ENCODE results near the gene ZSWIM4.

ZSWIM4 gene

DNA sequence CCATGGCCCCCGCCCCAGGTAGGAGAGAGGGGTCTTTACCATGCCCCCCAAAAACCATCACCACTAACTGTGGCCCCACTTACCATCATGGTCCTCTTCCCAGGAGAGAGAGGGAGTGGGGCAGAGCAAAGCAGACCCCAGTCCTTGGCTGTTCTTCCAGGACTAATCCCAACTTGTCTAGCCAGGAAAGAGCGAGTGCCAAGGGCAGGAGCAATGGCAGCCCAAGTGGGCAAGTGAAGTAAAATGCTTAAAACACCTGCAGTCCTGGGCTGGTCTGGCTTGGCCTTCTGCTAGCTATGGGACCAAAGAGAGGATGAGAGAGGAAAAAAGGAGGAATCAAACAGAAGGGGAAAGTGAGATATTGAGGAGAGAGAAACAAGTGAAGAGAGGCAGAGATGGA, 17.9 kb downstream of the ZSWIM4 start:
- H3K27ac ChIP-seq, result no peak overlapping the region
- TF ChIP-seq ZFX (IDR thresholded peaks at IDR 0.05; ENCODE audit: borderline replicate concordance), result no peak
- TF ChIP-seq, protein P1, sequence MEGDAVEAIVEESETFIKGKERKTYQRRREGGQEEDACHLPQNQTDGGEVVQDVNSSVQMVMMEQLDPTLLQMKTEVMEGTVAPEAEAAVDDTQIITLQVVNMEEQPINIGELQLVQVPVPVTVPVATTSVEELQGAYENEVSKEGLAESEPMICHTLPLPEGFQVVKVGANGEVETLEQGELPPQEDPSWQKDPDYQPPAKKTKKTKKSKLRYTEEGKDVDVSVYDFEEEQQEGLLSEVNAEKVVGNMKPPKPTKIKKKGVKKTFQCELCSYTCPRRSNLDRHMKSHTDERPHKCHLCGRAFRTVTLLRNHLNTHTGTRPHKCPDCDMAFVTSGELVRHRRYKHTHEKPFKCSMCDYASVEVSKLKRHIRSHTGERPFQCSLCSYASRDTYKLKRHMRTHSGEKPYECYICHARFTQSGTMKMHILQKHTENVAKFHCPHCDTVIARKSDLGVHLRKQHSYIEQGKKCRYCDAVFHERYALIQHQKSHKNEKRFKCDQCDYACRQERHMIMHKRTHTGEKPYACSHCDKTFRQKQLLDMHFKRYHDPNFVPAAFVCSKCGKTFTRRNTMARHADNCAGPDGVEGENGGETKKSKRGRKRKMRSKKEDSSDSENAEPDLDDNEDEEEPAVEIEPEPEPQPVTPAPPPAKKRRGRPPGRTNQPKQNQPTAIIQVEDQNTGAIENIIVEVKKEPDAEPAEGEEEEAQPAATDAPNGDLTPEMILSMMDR (IDR thresholded peaks at IDR 0.05), result no peak

DNA sequence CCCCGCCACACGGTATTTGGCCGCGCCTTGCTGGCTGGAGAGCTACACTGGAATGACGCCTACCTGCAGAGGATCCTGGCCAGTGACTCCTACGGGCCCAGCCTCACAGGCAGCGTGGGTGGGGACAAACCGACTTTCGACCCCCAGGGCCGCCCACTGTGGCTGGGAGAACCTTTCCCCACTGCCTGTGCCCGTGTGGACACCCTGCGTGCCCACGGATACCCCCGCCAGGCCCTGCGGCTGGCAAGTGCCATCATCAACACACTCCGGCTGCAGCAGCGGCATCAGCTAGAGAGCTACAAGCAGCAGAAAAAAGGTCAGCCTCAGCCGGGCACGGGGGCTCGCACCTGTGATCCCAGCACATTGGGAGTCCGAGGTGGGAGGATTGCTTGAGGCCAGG, 19.3 kb downstream of the ZSWIM4 start:
- TF ChIP-seq, protein P1 (IDR thresholded peaks at IDR 0.05), result no peak
- no peak for TF ChIP-seq ZFX (IDR thresholded peaks at IDR 0.05; ENCODE audit: borderline replicate concordance)
- no peak overlapping the region for H3K27ac ChIP-seq

DNA sequence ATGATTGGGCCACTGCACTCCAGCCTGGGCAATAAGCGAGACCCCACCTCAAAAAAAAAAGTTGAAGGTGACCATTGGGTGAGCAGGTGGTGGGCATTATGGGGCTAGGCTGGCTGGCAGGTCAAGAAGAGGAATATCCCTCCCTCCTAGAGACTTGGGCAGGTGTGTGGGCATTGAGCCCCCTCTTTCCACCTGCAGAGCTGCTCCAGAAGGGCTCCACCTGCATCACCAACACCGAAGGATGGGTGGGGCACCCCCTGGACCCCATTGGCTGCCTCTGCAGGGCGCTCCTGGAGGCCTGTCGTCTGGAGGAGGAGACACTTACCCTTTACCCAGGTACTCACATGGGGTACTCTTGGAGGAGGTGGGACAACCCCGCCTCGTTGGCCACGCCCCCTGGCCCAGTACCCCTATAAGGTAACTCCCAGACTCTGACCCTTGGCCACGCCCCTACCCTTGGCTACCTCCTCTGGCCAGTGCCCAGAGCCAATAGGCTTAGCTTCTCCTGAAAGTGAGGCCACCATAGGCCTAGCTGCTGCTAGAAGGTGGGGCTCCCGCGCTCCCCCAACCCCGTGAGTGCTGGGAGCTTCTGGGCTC, 21.9 kb downstream of the ZSWIM4 start:
- peak overlapping the region; percentile 84 for H3K27ac ChIP-seq
- TF ChIP-seq, protein P1 (IDR thresholded peaks at IDR 0.05), result no peak
- TF ChIP-seq ZFX (IDR thresholded peaks at IDR 0.05; ENCODE audit: borderline replicate concordance), result no peak

GRCh38 chr19:13817615-13818371, 22.6 kb downstream of the ZSWIM4 start:
- peak overlapping the region; percentile 84 for H3K27ac ChIP-seq
- TF ChIP-seq ZFX (IDR thresholded peaks at IDR 0.05; ENCODE audit: borderline replicate concordance), result no peak
- TF ChIP-seq, protein P1 (IDR thresholded peaks at IDR 0.05), result peak; percentile 15; the same call in 1 of the 2 replicates

- TF ChIP-seq, protein P1 (IDR thresholded peaks at IDR 0.05), result no peak
- no peak for TF ChIP-seq ZFX (IDR thresholded peaks at IDR 0.05; ENCODE audit: borderline replicate concordance)
- no peak overlapping the region for H3K27ac ChIP-seq
Observed at GRCh38 chr19:13819238-13819637, 24.0 kb downstream of the ZSWIM4 start.

- H3K27ac ChIP-seq, result no peak overlapping the region
- TF ChIP-seq ZFX (IDR thresholded peaks at IDR 0.05; ENCODE audit: borderline replicate concordance), result no peak
- TF ChIP-seq, protein P1 (IDR thresholded peaks at IDR 0.05), result no peak
Observed at GRCh38 chr19:13821292-13821691, 26.0 kb downstream of the ZSWIM4 start.

DNA sequence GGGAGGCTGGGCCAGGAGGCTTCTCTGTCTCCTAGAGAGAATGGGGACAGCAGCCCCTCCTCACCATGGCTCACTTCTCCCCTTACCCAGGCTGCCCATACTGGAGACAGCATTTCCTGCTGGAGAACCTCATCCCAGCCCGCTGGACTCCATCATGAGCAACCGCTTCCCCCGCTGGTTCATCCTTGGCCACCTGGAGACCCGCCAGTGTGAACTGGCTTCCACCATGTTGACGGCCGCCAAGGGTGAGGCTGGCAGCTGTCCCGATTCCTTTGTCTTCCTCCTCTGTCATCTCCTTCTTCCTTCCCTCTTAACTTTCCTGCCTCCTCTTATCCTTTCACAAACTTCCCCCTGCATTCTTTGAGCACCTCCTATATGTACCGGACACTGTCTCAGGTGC, 28.0 kb downstream of the ZSWIM4 start:
- H3K27ac ChIP-seq, result no peak overlapping the region
- TF ChIP-seq ZFX (IDR thresholded peaks at IDR 0.05; ENCODE audit: borderline replicate concordance), result no peak
- TF ChIP-seq, protein P1 (IDR thresholded peaks at IDR 0.05), result no peak
